ENCODE data around the gene LGR5.

DNA sequence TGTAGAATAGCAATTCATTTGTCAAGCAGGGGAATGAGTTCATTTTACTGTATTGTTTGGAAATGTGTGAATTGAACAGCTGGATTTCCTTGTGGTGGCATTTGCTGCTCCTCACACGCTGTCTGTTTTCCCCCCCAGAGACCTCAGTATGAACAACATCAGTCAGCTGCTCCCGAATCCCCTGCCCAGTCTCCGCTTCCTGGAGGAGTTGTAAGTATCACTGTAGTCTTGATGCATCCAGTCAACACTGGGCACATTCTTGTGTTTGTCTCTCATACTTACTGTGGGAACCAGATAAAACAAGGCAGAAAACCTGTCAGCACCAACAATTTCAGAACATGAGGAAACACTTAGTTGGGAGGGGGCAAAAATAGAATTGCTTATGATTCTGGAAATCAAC, 64.9 kb downstream of the LGR5 start:
- TF ChIP-seq CTCF (IDR thresholded peaks at IDR 0.05; ENCODE audit: extremely low read depth in 1 of 2, insufficient read depth in 1 of 2, low read depth in 1 of 2, low read length in 2 of 2) (no peak), POLR2A (IDR thresholded peaks at IDR 0.05; ENCODE audit: low read depth, low read length) (no peak), EZH2 (IDR thresholded peaks at IDR 0.05; ENCODE audit: borderline replicate concordance, low read depth, low read length, severe bottlenecking) (no peak), GATA2 (IDR thresholded peaks at IDR 0.05; ENCODE audit: insufficient read depth, insufficient read length, low read depth, low read length) (no peak), FOS (IDR thresholded peaks at IDR 0.05; ENCODE audit: borderline replicate concordance, insufficient read depth, low read length) (no peak), POLR2AphosphoS5 (IDR thresholded peaks at IDR 0.05; ENCODE audit: insufficient read depth, low read depth, low read length) (no peak), MYC (IDR thresholded peaks at IDR 0.05; ENCODE audit: low read depth, low read length) (no peak)

Data from endothelial cell of umbilical vein (primary cell).